OCI-LY1 (cell line): ENCODE measurements around the gene EIPR1.

Experiments
- CTCF ChIP-seq: fragments of 200-600 bp; sonication (generic), shearing (Covaris generic); IDR thresholded peaks from 2 replicates; pipeline ENCODE4 v1.5.1; 2017; ENCODE audit warnings: mild to moderate bottlenecking, antibody characterized with exemption, low read length, moderate library complexity, mixed read lengths
- EZH2 ChIP-seq: fragments of 200-600 bp; sonication (generic), shearing (Covaris generic); IDR thresholded peaks from 2 replicates; pipeline ENCODE4 v1.8.0; 2017; ENCODE audit warnings: borderline replicate concordance, mixed run types, mild to moderate bottlenecking, antibody characterized with exemption, low read length, moderate library complexity, mixed read lengths

- TF ChIP-seq CTCF = no peak
- no peak for TF ChIP-seq EZH2
Observed at GRCh38 chr2:3248754-3249475, 128.7 kb downstream of the EIPR1 start.
